GM12872 (cell line): ENCODE results near the gene KRT222.

Experiments
- CTCF ChIP-seq: IDR thresholded peaks from 3 replicates; pipeline ENCODE4 v1.5.1; 2011; ENCODE audit warnings: low read depth, mild to moderate bottlenecking, low read length, moderate library complexity; ENCODE audit not compliant: insufficient read depth

The KRT222 gene

GRCh38 chr17:40608061-40608581 is 56.9 kb downstream of the KRT222 start:
- no peak for TF ChIP-seq CTCF

- no peak for TF ChIP-seq CTCF
Measured at GRCh38 chr17:40607641-40608040, 57.3 kb downstream of the KRT222 start.

- TF ChIP-seq CTCF = no peak
Measured at GRCh38 chr17:40606548-40607353, 58.2 kb downstream of the KRT222 start.

GRCh38 chr17:40605306-40605705 is 59.7 kb downstream of the KRT222 start:
- TF ChIP-seq CTCF = no peak
